ENCODE measurements around the gene PIGU.
A peak's percentile ranks its signal among the peaks of the same experiment; 100 is the strongest.
"Not testable (repeated sequence)": the region's sequence is repeated elsewhere in the genome, so short reads cannot be mapped to it uniquely, and the experiment has no call there.

Gene PIGU

GRCh38 chr20:34701405-34702085 is 24.7 kb upstream of the PIGU start:
- H3K27me3 Mint-ChIP-seq, result peaks cover 18% of the 10 kb centered on the region
- no peaks in the 10 kb centered on the region for H3K9me3 Mint-ChIP-seq
- no peaks in the 10 kb centered on the region for H3K36me3 Mint-ChIP-seq (ENCODE audit: low read depth)
- H3K4me3 Mint-ChIP-seq, result no peak overlapping the region
- peaks cover 8% of the 10 kb centered on the region for H3K4me1 Mint-ChIP-seq (ENCODE audit: low read depth)
- no peak overlapping the region for H3K27ac Mint-ChIP-seq

DNA sequence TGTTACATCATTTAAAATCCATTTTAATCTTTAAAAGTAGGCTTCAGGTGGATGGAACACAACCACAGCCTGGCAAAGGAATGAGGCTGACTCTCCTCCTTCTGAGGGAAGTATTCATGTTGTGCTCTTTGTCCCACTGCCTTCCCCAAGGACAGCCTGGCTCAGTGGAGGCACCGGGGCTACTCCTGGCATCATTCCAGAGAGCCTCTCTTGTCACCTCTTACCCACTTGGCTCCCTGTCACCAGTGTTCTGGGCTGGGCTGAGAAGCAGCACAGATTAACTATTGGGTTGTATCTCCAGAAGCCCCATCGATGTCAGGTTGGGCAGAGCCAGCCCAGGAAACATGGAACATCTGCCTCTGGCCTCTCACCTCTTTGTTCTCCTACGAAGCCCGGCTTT is 16.5 kb upstream of the PIGU start:
- Mint-ChIP-seq H3K27ac (no peak overlapping the region), H3K36me3 (ENCODE audit: low read depth) (no peaks in the 10 kb centered on the region), H3K4me1 (ENCODE audit: low read depth) (no peaks in the 10 kb centered on the region), H3K4me3 (no peak overlapping the region), H3K9me3 (no peaks in the 10 kb centered on the region), H3K27me3 (peaks cover 4% of the 10 kb centered on the region)

DNA sequence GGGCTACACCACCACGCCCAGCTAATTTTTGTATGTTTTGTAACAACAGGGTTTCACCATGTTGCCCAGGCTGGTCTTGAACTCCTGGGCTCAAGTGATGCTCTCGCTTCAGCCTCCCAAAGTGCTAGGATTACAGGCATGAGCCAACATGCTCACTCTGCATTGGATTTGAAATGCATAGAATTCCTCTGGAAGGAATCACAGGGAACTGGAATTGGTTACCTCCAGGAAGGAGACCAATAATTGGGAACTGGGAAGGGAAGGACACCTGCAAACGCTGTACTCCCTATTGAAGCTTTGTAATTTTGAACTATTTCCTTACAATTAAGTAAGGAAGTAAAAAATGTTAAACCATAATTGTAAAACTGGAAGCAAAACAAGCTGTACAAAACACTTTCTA is 14.9 kb upstream of the PIGU start:
- Mint-ChIP-seq H3K36me3 (ENCODE audit: low read depth) (no peaks in the 10 kb centered on the region), H3K4me1 (ENCODE audit: low read depth) (no peaks in the 10 kb centered on the region), H3K27ac (no peak overlapping the region), H3K4me3 (no peak overlapping the region), H3K9me3 (no peaks in the 10 kb centered on the region), H3K27me3 (peaks cover 4% of the 10 kb centered on the region)

- H3K36me3 Mint-ChIP-seq (ENCODE audit: low read depth), result no peaks in the 10 kb centered on the region
- H3K27ac Mint-ChIP-seq, result no peak overlapping the region
- H3K4me3 Mint-ChIP-seq, result no peak overlapping the region
- H3K27me3 Mint-ChIP-seq, result no peaks in the 10 kb centered on the region
- no peaks in the 10 kb centered on the region for H3K4me1 Mint-ChIP-seq (ENCODE audit: low read depth)
- H3K9me3 Mint-ChIP-seq, result no peaks in the 10 kb centered on the region
Observed at GRCh38 chr20:34689486-34689885, 12.6 kb upstream of the PIGU start.

DNA sequence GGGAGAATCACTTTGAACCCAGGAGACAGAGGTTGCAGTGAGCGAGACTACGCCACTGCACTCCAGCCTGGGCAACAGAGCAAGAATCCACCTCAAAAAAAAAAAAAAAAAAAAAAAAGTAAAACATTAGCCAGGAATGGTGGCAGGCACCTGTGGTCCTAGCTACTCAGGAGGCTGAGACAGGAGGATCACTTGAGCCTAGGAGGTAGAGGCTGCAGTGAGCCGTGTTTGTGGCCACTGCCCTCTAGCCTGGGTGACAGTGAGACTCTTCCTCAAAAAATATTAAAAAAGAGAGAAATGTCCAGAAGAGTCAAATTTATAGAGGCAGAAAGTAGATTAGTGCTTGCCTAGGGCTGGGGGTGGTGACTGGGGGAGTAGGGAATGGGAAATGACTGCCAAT is 6.8 kb upstream of the PIGU start:
- no peak overlapping the region for H3K27ac Mint-ChIP-seq
- H3K36me3 Mint-ChIP-seq (ENCODE audit: low read depth), result no peaks in the 10 kb centered on the region
- no peak overlapping the region for H3K4me3 Mint-ChIP-seq
- H3K27me3 Mint-ChIP-seq, result no peaks in the 10 kb centered on the region
- H3K4me1 Mint-ChIP-seq (ENCODE audit: low read depth), result peaks cover 7% of the 10 kb centered on the region
- H3K9me3 Mint-ChIP-seq, result no peaks in the 10 kb centered on the region

GRCh38 chr20:34680586-34681175 is 3.8 kb upstream of the PIGU start:
- Mint-ChIP-seq H3K36me3 (ENCODE audit: low read depth) (no peaks in the 10 kb centered on the region), H3K9me3 (no peaks in the 10 kb centered on the region), H3K27me3 (no peaks in the 10 kb centered on the region), H3K4me1 (ENCODE audit: low read depth) (peaks cover 21% of the 10 kb centered on the region), H3K4me3 (no peak overlapping the region), H3K27ac (no peak overlapping the region)

- Mint-ChIP-seq H3K27me3 (no peaks in the 10 kb centered on the region), H3K36me3 (ENCODE audit: low read depth) (no peaks in the 10 kb centered on the region), H3K4me1 (ENCODE audit: low read depth) (peaks cover 32% of the 10 kb centered on the region), H3K4me3 (peak overlapping the region; percentile 90), H3K27ac (peak overlapping the region; percentile 83), H3K9me3 (no peaks in the 10 kb centered on the region)
Observed at GRCh38 chr20:34675993-34676641, 775 bp downstream of the PIGU start.

DNA sequence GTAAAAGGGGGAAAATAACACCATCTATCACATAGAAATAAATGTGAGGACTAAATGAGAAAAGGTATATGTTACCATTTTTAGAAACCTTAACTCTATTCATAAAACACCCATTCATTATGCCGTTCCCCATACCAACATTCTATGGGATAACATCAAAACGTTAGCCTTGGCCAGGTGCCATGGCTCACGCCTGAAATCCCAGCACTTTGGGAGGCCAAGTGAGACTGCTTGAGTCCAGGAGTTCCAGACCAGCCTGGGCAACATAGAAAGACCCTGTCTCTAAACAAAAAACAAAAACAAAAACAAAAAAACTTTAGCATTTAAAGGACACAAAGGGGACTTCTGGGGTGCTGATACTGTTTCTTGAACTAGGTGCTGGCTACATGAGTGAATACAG is 1.3 kb downstream of the PIGU start:
- Mint-ChIP-seq H3K4me3 (peak overlapping the region; percentile 90), H3K27ac (no peak overlapping the region), H3K27me3 (no peaks in the 10 kb centered on the region), H3K4me1 (ENCODE audit: low read depth) (peaks cover 28% of the 10 kb centered on the region), H3K9me3 (no peaks in the 10 kb centered on the region), H3K36me3 (ENCODE audit: low read depth) (no peaks in the 10 kb centered on the region)

DNA sequence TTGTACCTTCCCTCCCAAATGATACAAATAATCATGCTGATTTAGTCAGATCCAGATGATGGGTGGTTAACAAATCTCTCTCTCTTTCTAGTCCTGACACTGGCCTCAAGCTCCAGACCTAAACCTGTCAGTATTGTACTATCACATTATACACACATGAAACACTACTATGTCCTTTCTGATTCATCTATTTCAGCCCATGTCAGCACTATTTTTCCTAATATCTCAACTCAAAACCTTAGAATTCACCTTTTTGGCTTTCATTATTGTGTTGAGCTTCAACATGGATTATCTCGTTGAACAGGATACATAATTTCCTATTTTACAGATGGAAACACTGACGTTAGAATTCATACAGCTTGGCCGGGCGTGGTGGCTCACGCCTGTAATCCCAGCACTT is 3.5 kb downstream of the PIGU start:
- Mint-ChIP-seq H3K27me3 (no peaks in the 10 kb centered on the region), H3K36me3 (ENCODE audit: low read depth) (no peaks in the 10 kb centered on the region), H3K27ac (no peak overlapping the region), H3K4me3 (no peak overlapping the region), H3K9me3 (no peaks in the 10 kb centered on the region), H3K4me1 (ENCODE audit: low read depth) (peaks cover 25% of the 10 kb centered on the region)

DNA sequence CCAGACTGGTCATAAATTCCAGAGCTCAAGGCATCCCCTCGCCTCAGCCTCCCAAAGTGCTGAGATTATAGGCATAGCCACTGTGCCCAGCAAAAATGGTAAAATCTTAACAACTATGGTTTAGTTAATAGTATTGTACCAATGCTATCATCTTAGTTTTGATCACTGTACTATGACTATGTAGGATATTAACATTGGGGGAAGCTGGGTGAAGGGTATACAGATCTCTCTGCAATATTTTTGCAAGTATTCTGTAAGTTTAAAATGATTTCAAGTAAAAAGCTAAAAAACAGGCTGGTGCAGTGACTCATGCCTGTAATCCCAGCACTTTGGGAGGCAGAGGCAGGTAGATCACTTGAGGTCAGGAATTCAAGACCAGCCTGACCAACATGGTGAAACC is 7.8 kb downstream of the PIGU start:
- Mint-ChIP-seq H3K27me3 (no peaks in the 10 kb centered on the region), H3K27ac (no peak overlapping the region), H3K36me3 (ENCODE audit: low read depth) (no peaks in the 10 kb centered on the region), H3K4me3 (no peak overlapping the region), H3K4me1 (ENCODE audit: low read depth) (peaks cover 4% of the 10 kb centered on the region), H3K9me3 (no peaks in the 10 kb centered on the region)

DNA sequence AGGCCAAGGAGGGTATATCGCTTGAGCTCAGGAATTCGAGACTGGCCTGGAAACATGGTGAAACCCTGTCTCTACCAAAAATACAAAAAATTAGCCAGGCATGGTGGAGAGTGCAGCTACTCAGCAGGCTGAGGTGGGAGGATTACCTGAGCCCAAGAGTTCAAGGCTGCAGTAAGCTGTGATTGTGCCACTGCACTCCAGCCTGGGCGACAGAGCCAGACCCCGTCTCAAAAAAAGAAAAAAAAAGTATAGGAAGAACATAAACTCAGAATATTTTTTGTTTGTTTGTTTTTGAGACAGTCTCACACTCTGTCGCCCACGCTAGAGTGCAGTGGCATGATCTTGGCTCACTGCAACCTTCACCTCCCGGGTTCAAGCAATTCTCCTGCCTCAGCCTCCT is 12.1 kb downstream of the PIGU start:
- not testable (repeated sequence) for H3K9me3 Mint-ChIP-seq; H3K27ac Mint-ChIP-seq; H3K4me1 Mint-ChIP-seq (ENCODE audit: low read depth); H3K36me3 Mint-ChIP-seq (ENCODE audit: low read depth); H3K27me3 Mint-ChIP-seq; H3K4me3 Mint-ChIP-seq

DNA sequence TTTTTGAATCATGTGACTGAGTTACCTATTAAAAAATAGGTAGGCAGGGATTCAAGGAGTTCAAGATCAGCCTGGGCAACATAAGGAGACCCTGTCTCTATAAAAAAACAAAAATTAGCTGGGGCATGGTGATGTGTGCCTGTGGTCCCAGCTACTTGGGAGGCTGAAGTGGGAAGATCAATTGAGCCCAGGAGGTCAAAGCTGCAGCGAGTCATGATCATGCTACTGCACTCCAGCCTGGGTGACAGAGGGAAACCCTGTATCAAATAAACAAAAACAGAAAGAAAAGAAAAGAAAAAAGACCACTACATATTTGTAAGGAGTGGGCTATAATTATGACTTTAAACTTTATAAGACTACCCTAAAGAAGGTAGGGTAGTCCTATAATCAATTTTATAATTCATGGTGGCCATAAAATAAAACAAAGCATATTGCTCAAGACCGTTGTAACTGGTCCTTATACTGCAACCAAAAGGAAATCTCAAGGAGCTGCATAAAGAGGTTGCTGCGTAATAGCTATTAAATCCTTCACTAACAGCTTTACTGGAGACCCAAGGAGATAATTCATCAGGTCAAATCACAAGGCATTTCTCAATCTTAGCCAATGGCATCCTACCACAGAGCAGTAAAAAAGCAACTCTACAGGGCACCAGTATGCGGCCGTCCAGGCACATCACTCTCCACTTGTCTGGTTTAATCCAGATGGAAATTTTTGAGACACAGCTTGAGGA is 13.5 kb downstream of the PIGU start:
- no peaks in the 10 kb centered on the region for H3K9me3 Mint-ChIP-seq
- H3K27me3 Mint-ChIP-seq, result no peaks in the 10 kb centered on the region

GRCh38 chr20:34661811-34662210 is 15.1 kb downstream of the PIGU start:
- H3K27me3 Mint-ChIP-seq; H3K27ac Mint-ChIP-seq; H3K4me3 Mint-ChIP-seq; H3K4me1 Mint-ChIP-seq (ENCODE audit: low read depth); H3K36me3 Mint-ChIP-seq (ENCODE audit: low read depth); H3K9me3 Mint-ChIP-seq: not testable (repeated sequence)

More for the DNA sequence above, 13.5 kb downstream of the PIGU start:
- Mint-ChIP-seq H3K27ac (no peak overlapping the region), H3K4me3 (no peak overlapping the region), H3K36me3 (ENCODE audit: low read depth) (no peaks in the 10 kb centered on the region), H3K4me1 (ENCODE audit: low read depth) (peaks cover 8% of the 10 kb centered on the region)

DNA sequence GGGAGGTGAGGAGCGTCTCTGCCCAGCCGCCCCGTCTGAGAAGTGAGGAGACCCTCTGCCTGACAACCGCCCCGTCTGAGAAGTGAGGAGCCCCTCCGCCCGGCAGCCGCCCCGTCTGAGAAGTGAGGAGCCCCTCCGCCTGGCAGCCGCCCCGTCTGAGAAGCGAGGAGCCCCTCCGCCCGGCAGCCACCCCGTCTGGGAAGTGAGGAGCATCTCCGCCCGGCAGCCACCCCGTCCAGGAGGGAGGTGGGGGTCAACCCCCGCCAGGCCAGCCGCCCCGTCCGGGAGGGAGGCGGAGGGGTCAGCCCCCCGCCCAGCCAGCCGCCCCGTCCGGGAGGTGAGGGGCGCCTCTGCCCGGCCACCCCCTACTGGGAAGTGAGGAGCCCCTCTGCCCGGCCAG is 18.2 kb downstream of the PIGU start:
- H3K4me3 Mint-ChIP-seq; H3K27ac Mint-ChIP-seq; H3K27me3 Mint-ChIP-seq; H3K9me3 Mint-ChIP-seq; H3K4me1 Mint-ChIP-seq (ENCODE audit: low read depth): not testable (repeated sequence)
- H3K36me3 Mint-ChIP-seq (ENCODE audit: low read depth), result peaks cover 18% of the 10 kb centered on the region

DNA sequence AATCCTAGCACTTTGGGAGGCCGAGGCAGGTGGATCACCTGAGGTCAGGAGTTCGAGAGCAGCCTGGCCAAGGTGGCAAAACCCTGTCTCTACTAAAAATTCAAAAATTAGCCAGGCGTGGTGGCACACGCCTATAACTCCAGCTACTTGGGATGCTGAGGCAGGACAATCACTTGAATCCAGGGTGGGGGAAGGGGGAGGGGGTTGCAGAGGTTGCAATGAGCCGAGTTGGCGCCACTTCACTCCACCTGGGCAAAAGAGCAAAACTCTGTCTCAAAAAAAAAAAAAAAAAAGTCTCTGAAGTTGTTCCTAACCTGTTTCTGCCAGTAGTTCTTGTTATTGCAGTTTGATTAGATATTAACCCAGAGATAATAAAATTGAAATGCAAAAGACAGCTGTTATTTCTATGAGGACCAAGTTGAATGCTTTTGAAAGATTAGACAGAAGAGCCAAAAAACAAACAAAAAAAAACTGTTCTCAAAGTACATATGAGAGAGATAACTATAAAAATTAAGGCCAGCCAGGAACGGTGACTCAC is 22.6 kb downstream of the PIGU start:
- no peaks in the 10 kb centered on the region for H3K9me3 Mint-ChIP-seq
- no peak overlapping the region for H3K27ac Mint-ChIP-seq
- H3K36me3 Mint-ChIP-seq (ENCODE audit: low read depth), result peaks cover 43% of the 10 kb centered on the region
- H3K27me3 Mint-ChIP-seq, result no peaks in the 10 kb centered on the region
- H3K4me3 Mint-ChIP-seq, result no peak overlapping the region
- H3K4me1 Mint-ChIP-seq (ENCODE audit: low read depth), result no peaks in the 10 kb centered on the region

All from stimulated activated naive CD8-positive, alpha-beta T cell treated with anti-CD3 and anti-CD28 coated beads, Interleukin-15, Interleukin-2, amounts not matched to agents 100 ng/mL and 50 ng/mL, for 24 hours (primary cell).